22Rv1 (cell line): ENCODE measurements around the gene SLC9B1.

Source experiments
- CTCF ChIP-seq: fragments of 450-650 bp; IDR thresholded peaks from 2 replicates; pipeline ENCODE4 v1.5.1; 2017; ENCODE audit warnings: mild to moderate bottlenecking
- ZFX ChIP-seq: fragments of 450-650 bp; IDR thresholded peaks from 2 replicates; pipeline ENCODE4 v1.6.1; 2017; ENCODE audit warnings: antibody characterized with exemption, borderline replicate concordance

DNA sequence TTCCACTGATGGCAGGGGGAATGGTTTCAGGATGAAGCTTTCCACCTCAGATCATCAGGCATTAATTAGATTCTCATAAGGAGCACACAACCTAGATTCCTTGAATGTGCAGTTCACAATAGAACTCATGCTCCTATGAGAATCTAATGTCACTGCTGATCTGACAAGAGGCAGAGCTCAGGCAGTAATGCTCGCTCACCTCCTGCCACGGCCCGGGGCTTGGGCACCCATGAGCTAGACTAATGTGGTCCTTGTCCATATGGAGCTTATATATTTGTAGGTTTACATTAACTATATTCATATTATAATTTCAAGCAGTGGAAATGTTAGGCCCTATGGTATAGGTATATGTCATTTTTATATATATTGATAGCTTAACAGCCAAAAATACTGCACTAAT, 32.6 kb upstream of the SLC9B1 start:
- TF ChIP-seq CTCF (no peak), ZFX (no peak)
